ENCODE results near the gene FKBP9.
"Not testable (repeated sequence)": the region's sequence is repeated elsewhere in the genome, so short reads cannot be mapped to it uniquely, and the experiment has no call there.

The FKBP9 gene

DNA sequence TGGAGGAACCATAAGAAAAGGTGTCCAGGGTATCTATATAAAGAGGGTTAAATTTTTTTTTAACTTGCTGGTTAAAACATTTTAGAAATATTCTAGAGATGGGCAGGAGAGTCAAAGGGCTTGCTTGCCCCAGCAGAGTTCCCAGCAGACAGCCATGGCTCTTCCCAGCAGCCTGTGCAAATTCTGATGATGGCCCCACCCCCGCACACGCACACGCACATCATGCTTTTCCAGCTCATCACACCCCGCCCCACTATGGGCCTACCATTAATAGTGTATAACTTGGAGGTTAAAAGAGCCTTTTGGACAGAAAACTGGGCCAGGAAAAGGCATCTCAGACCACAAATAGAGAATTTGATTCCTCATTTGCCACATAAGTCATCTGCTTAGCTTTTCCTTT is 48.5 kb downstream of the FKBP9 start:
- H3K4me1 Mint-ChIP-seq, H3K36me3 Mint-ChIP-seq, H3K4me3 Mint-ChIP-seq, DNase-seq, CTCF ChIA-PET, H3K27ac Mint-ChIP-seq, H3K9me3 Mint-ChIP-seq, H3K27me3 Mint-ChIP-seq: not testable (repeated sequence)

DNA sequence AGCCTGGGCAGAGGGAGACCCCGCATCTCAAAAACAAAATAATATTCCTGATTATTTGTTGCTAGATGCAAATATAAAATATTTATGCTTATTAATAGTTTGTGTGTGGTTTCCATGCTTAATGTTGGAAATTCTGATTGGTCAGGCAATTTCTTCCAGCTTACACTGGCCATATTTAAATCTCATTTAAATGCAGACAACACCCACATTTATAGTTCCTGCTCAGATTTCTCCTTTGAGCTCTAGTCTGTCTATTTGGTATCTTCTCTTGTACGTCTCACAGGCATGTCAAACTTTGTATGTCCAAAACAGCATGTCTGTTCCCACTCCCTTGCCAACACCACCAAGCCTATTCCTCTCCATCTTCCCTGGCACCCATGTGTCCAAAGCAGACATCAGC is 52.5 kb downstream of the FKBP9 start:
- no peak for DNase-seq
- CTCF ChIA-PET, result no interaction called here
- H3K27me3 Mint-ChIP-seq, result no peaks in the 10 kb centered on the region
- H3K9me3 Mint-ChIP-seq, result no peaks in the 10 kb centered on the region
- H3K27ac Mint-ChIP-seq, result no peak overlapping the region
- H3K4me3 Mint-ChIP-seq, result no peak overlapping the region
- H3K36me3 Mint-ChIP-seq, result peaks cover 27% of the 10 kb centered on the region
- no peaks in the 10 kb centered on the region for H3K4me1 Mint-ChIP-seq

DNA sequence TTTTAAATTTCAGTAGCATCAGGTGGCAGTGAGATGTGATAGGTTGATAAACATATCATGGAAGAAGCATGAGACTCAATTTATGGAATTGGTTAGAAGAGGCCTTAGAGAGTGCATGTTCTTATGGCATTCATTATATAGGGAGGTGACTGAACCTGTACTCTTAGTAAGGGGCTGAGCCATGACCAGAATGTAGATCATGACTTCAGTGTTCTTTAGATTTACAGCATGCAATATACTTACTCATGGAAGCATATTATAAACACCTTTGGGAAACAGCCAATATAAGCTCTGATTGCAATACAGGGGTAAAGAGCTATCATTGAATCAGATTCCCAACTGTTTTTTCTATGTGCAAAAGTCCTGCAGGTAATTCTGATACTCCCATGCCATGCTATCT is 55.1 kb downstream of the FKBP9 start:
- H3K9me3 Mint-ChIP-seq, result no peaks in the 10 kb centered on the region
- CTCF ChIA-PET, result no interaction called here
- no peak overlapping the region for H3K4me3 Mint-ChIP-seq
- H3K4me1 Mint-ChIP-seq, result no peaks in the 10 kb centered on the region
- no peak overlapping the region for H3K27ac Mint-ChIP-seq
- H3K27me3 Mint-ChIP-seq, result no peaks in the 10 kb centered on the region
- DNase-seq, result no peak
- H3K36me3 Mint-ChIP-seq, result peaks cover 42% of the 10 kb centered on the region

DNA sequence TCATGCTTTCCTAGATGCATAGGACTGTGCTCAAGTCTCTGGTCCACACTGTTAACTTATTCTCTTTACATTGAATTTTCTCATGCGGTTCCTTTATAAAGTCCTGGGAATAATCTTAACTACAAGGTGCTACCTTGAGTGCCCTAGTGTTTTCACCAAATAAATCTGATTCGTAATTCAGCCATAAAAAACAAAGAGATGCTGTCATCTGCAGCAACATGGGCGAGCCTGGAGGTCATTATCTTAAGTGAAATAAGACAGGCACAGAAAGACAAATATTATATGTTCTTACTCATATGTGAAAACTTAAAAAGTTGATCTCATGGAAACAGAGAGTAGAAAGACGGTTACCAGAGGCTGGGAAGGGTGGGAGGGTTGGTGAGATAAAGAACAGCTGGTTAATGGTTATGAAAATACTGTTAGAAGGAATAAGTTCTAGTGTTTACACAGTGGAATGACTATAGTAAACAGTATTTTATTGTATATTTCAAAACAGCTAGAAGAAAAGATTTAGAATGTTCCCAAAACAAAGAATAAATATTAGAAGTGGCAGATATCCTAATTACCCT is 67.0 kb downstream of the FKBP9 start:
- CTCF ChIA-PET, result no interaction called here
- H3K36me3 Mint-ChIP-seq, result peaks cover 30% of the 10 kb centered on the region
- H3K4me3 Mint-ChIP-seq, result no peak overlapping the region
- H3K9me3 Mint-ChIP-seq, result no peaks in the 10 kb centered on the region
- no peaks in the 10 kb centered on the region for H3K27me3 Mint-ChIP-seq
- DNase-seq, result no peak
- H3K4me1 Mint-ChIP-seq, result no peaks in the 10 kb centered on the region
- H3K27ac Mint-ChIP-seq, result no peak overlapping the region

DNA sequence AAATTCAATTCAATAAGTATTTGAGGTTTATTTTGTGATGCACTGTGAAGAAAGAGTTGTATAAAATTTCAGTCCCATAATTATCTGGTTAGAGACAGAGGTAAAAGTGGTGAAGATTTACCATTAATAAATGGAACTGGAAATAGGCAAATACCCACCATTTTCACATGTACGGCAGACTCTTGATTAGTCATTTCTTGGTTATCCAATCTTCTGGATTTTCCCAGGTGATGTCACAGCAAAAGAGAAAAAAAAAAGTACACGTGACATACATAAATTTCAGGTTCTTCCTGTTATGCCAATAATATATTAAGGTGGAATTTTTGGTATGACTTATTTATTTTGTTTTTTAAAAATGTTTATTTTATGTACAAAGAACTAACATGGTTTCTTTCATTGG is 78.5 kb downstream of the FKBP9 start:
- no peak for DNase-seq
- Mint-ChIP-seq H3K4me3 (no peak overlapping the region), H3K27ac (no peak overlapping the region), H3K4me1 (peaks cover 39% of the 10 kb centered on the region), H3K27me3 (no peaks in the 10 kb centered on the region), H3K9me3 (no peaks in the 10 kb centered on the region), H3K36me3 (peaks cover 16% of the 10 kb centered on the region)
- CTCF ChIA-PET, result interaction anchor here (1.4 kb wide), 1 partner anchor 189 kb away, joined by 6 read pairs; no protein-coding TSS in a partner anchor

DNA sequence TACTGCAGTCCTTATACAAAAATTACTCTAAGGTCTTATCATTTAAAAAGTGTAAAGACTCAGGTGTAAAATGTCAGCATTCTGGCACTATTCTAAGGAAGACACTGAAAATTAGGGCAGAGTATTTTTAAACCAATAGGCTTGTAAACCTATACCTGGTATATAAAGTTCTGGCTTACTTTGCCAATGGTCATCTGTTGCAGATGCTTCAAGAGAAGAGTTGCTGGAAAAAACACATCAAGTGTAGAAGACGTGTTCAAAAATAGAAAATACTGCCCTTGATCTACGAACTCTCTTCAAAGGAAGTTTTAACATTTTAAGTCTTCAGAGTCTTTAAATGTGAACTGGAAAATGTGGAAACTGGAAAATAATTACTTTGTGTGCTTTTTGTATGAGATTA is 81.4 kb downstream of the FKBP9 start:
- DNase-seq, result no peak
- Mint-ChIP-seq H3K4me3 (peak overlapping the region; percentile 78), H3K27me3 (no peaks in the 10 kb centered on the region), H3K4me1 (peaks cover 50% of the 10 kb centered on the region), H3K9me3 (no peaks in the 10 kb centered on the region), H3K36me3 (peaks cover 16% of the 10 kb centered on the region), H3K27ac (peak overlapping the region; percentile 84)
- CTCF ChIA-PET, result no interaction called here

DNA sequence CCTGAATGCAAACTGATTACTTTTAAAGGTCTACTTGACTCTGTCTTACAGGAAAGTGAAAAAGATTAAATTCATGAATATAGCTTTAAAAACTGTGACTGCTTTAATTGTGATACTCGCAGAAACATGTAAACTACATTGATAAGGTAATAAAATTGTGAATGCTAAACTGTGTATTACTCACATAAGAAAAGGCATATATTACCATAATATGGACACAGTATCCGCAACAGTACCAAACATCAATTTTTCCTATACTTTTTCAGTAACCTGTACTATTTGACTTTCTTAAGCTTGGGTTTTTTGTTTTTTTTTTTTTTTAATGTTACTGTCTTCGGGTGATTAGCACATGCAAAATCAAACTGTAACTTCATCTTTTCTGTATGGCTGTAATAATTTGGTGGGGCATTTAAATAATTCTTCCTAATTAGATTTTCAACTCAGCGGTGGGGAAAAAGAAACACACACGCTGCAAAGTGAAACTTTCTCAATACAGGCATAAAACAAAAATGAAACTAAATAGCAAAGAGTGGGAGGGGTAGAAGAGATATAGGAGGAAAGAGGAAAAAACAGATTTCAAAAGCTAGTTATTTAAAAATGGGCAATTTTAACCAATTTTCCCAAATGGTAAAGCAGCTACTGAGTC is 82.1 kb downstream of the FKBP9 start:
- H3K4me3 Mint-ChIP-seq, result peak overlapping the region; percentile 78
- peaks cover 53% of the 10 kb centered on the region for H3K4me1 Mint-ChIP-seq
- H3K36me3 Mint-ChIP-seq, result peaks cover 14% of the 10 kb centered on the region
- no peaks in the 10 kb centered on the region for H3K27me3 Mint-ChIP-seq
- DNase-seq, result no peak
- CTCF ChIA-PET, result interaction anchor here (1.3 kb wide), 1 partner anchor 19 kb away, joined by 6 read pairs; no protein-coding TSS in a partner anchor
- H3K27ac Mint-ChIP-seq, result peak overlapping the region; percentile 84
- no peaks in the 10 kb centered on the region for H3K9me3 Mint-ChIP-seq

DNA sequence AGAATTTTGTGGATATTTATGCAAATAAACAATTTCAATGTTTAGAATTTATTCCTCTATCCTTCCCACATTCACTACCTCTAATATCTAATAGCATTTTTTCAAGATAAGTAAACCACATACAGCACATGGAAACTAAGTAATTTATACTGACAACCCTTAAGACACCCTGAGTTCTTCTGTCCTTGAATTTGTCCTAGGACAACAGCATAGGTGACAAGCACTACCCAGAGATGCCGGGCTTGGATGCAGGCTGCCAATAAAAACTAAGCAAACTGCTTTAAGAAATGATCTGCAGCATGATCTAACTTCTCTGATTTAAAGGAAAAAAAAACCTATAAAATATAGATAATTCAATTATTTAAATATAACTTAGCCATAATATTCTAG is 82.7 kb downstream of the FKBP9 start:
- Mint-ChIP-seq H3K4me1 (peaks cover 52% of the 10 kb centered on the region), H3K27me3 (no peaks in the 10 kb centered on the region), H3K36me3 (peaks cover 9% of the 10 kb centered on the region), H3K4me3 (peak overlapping the region; percentile 78), H3K27ac (peak overlapping the region; percentile 84), H3K9me3 (no peaks in the 10 kb centered on the region)
- CTCF ChIA-PET, result interaction anchor here (1.1 to 2.1 kb wide), 5 partner anchors 10 to 193 kb away, joined by 3 to 10 read pairs (median 6); partner anchors contain the start of gene RP9
- DNase-seq, result no peak

DNA sequence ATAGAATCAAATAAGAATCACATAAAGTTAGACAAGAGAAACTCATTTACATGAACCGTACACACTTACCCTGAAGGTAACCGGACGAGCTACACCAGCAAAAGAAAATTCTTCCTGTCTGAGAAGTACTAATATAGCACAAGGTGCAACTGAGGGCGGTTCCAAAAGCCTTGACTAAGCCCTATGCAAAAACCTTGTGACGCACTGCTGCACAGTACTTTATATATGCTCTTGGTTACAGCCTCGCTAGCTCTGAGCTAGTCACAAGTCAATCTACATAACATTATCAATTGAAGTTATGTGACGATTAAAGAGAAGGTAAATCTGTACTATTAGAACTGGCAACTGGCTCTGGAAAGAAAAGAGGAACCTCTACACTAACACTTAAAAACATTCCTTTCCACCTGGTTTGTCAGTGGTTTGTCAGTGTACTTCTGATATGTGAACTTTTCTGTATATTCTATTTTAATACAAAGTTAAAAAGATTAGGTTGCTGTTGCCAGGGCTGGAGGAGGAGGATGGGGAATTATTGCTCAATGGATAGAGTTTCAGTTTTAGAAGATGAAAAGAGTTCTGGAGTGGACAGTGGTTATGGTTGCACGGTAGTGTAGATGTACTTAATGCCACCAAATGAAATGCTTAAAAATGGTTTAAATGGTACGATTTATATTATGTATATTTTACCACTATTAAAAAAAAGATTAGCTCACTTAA is 83.7 kb downstream of the FKBP9 start:
- peak overlapping the region; percentile 74 for H3K4me3 Mint-ChIP-seq
- H3K4me1 Mint-ChIP-seq, result peaks cover 52% of the 10 kb centered on the region
- CTCF ChIA-PET, result interaction anchor here (1.1 to 2.1 kb wide), 6 partner anchors 9 to 194 kb away, joined by 3 to 10 read pairs (median 5); partner anchors contain the start of gene RP9
- peaks cover 6% of the 10 kb centered on the region for H3K36me3 Mint-ChIP-seq
- H3K27ac Mint-ChIP-seq, result peak overlapping the region; percentile 89
- peak; percentile 80 for DNase-seq
- H3K27me3 Mint-ChIP-seq, result no peaks in the 10 kb centered on the region
- no peaks in the 10 kb centered on the region for H3K9me3 Mint-ChIP-seq

DNA sequence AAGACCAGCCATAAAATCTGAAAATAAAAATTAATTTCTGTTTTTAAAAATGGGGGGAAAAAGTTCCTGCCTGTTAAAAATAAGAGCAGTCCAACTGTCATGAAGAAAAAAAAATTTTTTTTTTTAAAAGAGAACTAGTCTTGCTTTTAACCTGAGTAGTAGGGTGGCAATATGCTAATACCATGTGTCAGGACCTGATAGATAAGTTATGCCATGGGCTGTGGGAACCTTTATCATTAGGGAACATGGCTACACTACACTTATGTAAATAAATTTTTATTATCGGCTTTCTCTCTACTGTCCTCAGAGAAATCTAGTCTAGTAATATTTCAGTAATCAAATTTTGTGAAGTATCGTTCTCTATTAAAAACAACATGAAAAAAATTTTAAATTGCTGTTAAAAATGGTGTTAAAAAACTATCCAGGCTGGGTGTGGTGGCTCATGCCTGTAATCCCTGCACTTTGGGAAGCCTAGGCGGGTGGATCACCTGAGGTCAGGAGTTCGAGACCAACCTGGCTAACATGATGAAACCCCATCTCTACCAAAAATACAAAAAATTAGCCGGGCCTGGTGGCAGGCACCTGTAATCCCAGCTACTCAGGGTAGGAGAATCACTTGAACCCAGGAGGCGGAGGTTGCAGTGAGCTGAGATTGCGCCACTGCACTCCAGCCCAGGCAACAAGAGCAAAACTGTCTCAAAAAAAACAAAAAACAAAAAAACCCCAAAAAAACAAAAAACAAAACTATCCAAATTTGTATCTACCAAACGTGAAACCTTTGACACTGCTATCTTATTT is 84.6 kb downstream of the FKBP9 start:
- peaks cover 54% of the 10 kb centered on the region for H3K4me1 Mint-ChIP-seq
- no peaks in the 10 kb centered on the region for H3K27me3 Mint-ChIP-seq
- CTCF ChIA-PET, result interaction anchor here (1.3 to 2.1 kb wide), 3 partner anchors 12 to 191 kb away, joined by 3 to 10 read pairs (median 7); partner anchors contain the start of gene RP9
- H3K9me3 Mint-ChIP-seq, result no peaks in the 10 kb centered on the region
- DNase-seq, result no peak
- no peak overlapping the region for H3K4me3 Mint-ChIP-seq
- H3K27ac Mint-ChIP-seq, result no peak overlapping the region
- peaks cover 4% of the 10 kb centered on the region for H3K36me3 Mint-ChIP-seq

DNA sequence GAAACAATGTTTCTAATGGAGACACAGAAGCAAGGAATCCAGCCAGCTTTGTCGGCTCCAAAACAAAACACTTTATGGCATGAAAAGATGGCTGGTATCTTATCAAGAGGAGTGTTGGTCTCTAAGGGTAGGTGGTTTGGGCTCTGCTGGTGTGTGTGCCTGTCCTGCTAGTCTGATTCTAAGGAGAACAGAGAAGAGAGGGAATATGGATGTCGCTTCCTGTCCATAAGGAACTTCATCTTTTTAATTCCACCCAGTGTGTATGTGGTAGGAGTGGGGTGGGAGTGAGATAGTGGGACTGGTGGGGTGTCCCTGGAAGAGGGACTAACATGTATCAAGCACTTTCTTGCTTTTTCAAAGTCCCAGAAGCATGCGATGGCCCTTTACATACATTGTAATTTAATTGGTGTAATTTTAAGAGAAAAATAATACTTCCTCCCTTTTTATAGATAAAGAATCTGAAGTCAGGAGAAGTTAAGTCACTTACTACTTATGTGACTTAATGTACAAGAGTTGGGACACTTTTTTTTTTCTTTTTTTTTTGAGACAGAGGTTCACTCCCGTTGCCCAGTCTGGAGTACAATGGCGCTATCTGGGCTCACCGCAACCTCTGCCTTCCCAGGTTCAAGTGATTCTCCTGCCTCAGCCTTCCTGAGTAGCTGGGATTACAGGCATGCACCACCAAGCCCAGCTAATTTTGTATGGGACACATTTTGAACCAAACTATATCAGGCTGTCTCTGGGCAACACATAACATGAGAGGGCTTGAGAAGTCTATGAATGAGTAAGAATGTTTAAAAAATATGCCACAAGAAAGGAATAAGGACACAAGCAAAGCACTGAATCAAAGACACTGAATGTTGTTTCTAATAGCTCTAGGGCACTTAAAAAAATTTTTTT is 86.5 kb downstream of the FKBP9 start:
- CTCF ChIA-PET, result interaction anchor here (1.3 kb wide), 1 partner anchor 10 kb away, joined by 7 read pairs; no protein-coding TSS in a partner anchor
- Mint-ChIP-seq H3K4me1 (peaks cover 45% of the 10 kb centered on the region), H3K36me3 (peaks cover 3% of the 10 kb centered on the region), H3K9me3 (no peaks in the 10 kb centered on the region), H3K27ac (no peak overlapping the region), H3K27me3 (no peaks in the 10 kb centered on the region), H3K4me3 (no peak overlapping the region)
- no peak for DNase-seq

DNA sequence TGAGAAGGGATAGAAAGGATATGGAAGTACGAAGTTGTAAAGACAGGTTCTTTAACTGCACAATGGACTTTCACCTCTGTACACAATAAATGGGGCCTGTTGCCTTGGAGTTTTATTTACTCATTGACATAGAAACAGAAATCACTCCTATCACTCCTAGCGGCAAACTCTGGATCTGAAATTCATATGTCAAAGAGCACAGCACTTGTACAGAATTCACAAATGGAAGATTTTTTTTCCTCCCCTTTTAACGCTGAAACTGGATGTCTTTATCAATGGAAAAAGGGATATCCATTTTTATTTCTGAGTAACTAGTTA is 87.1 kb downstream of the FKBP9 start:
- H3K4me3 Mint-ChIP-seq, result no peak overlapping the region
- H3K9me3 Mint-ChIP-seq, result no peaks in the 10 kb centered on the region
- peaks cover 43% of the 10 kb centered on the region for H3K4me1 Mint-ChIP-seq
- CTCF ChIA-PET, result no interaction called here
- DNase-seq, result no peak
- peaks cover 1% of the 10 kb centered on the region for H3K36me3 Mint-ChIP-seq
- no peaks in the 10 kb centered on the region for H3K27me3 Mint-ChIP-seq
- H3K27ac Mint-ChIP-seq, result no peak overlapping the region

DNA sequence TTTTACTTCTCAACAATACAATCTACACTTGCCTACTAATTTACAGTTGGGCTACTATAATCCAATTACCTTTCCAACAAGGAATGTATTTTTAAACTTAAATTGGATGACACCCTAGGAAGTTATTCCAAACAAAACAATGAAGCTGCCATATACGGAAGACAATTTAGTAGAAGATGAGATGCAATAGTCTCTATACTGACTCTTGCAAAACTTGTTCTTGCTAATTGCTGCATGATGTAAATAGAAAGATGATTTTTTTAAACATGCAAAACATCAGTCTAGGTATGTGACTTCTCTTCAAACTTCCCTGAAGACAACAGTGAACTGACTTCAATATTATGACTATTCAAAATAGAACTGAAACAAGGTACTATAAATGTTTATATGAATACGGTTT is 87.7 kb downstream of the FKBP9 start:
- Mint-ChIP-seq H3K27me3 (no peaks in the 10 kb centered on the region), H3K27ac (no peak overlapping the region), H3K4me1 (peaks cover 37% of the 10 kb centered on the region), H3K9me3 (no peaks in the 10 kb centered on the region), H3K36me3 (peaks cover 1% of the 10 kb centered on the region), H3K4me3 (no peak overlapping the region)
- DNase-seq, result no peak
- CTCF ChIA-PET, result no interaction called here

Data from activated naive CD4-positive, alpha-beta T cell treated with anti-CD3 and anti-CD28 coated beads, Interleukin-2, amount 10 ng/mL, durations not matched to agents 7 days and 5 days (primary cell).